K562 (cell line): Measurements from ENCODE around the gene RAB5A. TPM values are rescaled to one million over a fixed set of nuclear protein-coding genes. Genes with fewer than 3 reads are reported as not detected.

Experiments used
- CCNT2 ChIP-seq: IDR thresholded peaks from 2 replicates; pipeline ENCODE4 v1.6.1; 2011; ENCODE audit warnings: borderline replicate concordance, low read depth, mild to moderate bottlenecking, moderate library complexity, mixed read lengths, low read length; ENCODE audit not compliant: insufficient read length; ENCODE audit errors: extremely low read depth
- DDX20 ChIP-seq: fragments of 450-650 bp; IDR thresholded peaks from 2 replicates; pipeline ENCODE4 v1.6.1; 2016; ENCODE audit warnings: missing genetic modification characterization, low read depth, mild to moderate bottlenecking, missing compliant biosample characterization, moderate library complexity
- EHMT2 ChIP-seq: fragments of 450-650 bp; IDR thresholded peaks from 2 replicates; pipeline ENCODE4 v1.6.1; 2018; ENCODE audit warnings: antibody characterized with exemption
- JUNB ChIP-seq: fragments of 450-650 bp; formaldehyde crosslinking; conservative IDR thresholded peaks from 2 replicates; pipeline ENCODE4 v1.4.0; 2020; ENCODE audit warnings: mild to moderate bottlenecking
- KDM2B ChIP-seq: fragments of 250-450 bp; sonication (Bioruptor Pico); IDR thresholded peaks from 2 replicates; pipeline ENCODE4 v1.8.0; 2021; ENCODE audit warnings: mild to moderate bottlenecking, moderate library complexity
- MYBL2 ChIP-seq, 2 experiments: fragments of 450-650 bp in 1 of 2; sonication (generic) in 1 of 2; formaldehyde crosslinking in 1 of 2; IDR thresholded peaks; 2 replicates each; pipeline versions ENCODE4 v1.6.1 to v1.8.1; 2017 to 2022; ENCODE audit warnings: borderline replicate concordance in 1 of 2, inconsistent platforms in 1 of 2, low read depth in 1 of 2, mild to moderate bottlenecking in 1 of 2, missing genetic modification reagents in 1 of 2, moderate library complexity in 1 of 2
- NFIX ChIP-seq: fragments of 250-450 bp; sonication (Bioruptor Pico); IDR thresholded peaks from 2 replicates; pipeline ENCODE4 v1.4.0; 2020; ENCODE audit warnings: low read depth, mild to moderate bottlenecking, moderate library complexity
- NFXL1 ChIP-seq: fragments of 450-650 bp; formaldehyde crosslinking; IDR thresholded peaks from 2 replicates; pipeline ENCODE4 v1.4.0; 2021; ENCODE audit warnings: mild to moderate bottlenecking
- RBM25 ChIP-seq: fragments of 200-400 bp; formaldehyde crosslinking; IDR thresholded peaks from 2 replicates; pipeline ENCODE4 v1.6.1; 2018; ENCODE audit warnings: low read length, low read depth, moderate library complexity; ENCODE audit not compliant: severe bottlenecking
- SAFB2 ChIP-seq: fragments of 200-400 bp; formaldehyde crosslinking; IDR thresholded peaks from 2 replicates; pipeline ENCODE4 v1.6.1; 2018; ENCODE audit warnings: borderline replicate concordance, low read length, low read depth, moderate library complexity; ENCODE audit not compliant: severe bottlenecking
- SMAD3 ChIP-seq: fragments of 450-650 bp; formaldehyde crosslinking; conservative IDR thresholded peaks from 2 replicates; pipeline ENCODE4 v1.4.0; 2020; ENCODE audit warnings: mild to moderate bottlenecking
- SMARCE1 ChIP-seq: fragments of 450-650 bp; IDR thresholded peaks from 2 replicates; pipeline ENCODE4 v1.7.1; 2016; ENCODE audit warnings: mild to moderate bottlenecking
- ZFPM2 ChIP-seq: fragments of 250-450 bp; sonication (Bioruptor Pico); IDR thresholded peaks from 2 replicates; pipeline ENCODE4 v1.5.1; 2022; ENCODE audit warnings: mild to moderate bottlenecking
- ZNF76 ChIP-seq: fragments of 250-450 bp; sonication (Bioruptor Pico); IDR thresholded peaks from 2 replicates; pipeline ENCODE4 v1.4.0; 2020; ENCODE audit warnings: mild to moderate bottlenecking, moderate library complexity, borderline replicate concordance
- ZNF766 ChIP-seq: fragments of 200-800 bp; sonication (Bioruptor generic); conservative IDR thresholded peaks from 2 replicates; pipeline ENCODE4 v1.6.1; 2016; ENCODE audit warnings: missing genetic modification characterization, missing compliant biosample characterization
- ZNF785 ChIP-seq: fragments of 250-450 bp; sonication (Bioruptor Pico); IDR thresholded peaks from 2 replicates; pipeline ENCODE4 v1.4.0; 2020; ENCODE audit warnings: mild to moderate bottlenecking
- polyA plus RNA-seq, 8 experiments: library from polyadenylated mRNA; depleted of rRNA in 4 of 8; stranded (reverse) in 5 of 8; unstranded in 3 of 8; fragments of >200 nt; fragmentation: Nextera tagmentation in 2 of 8; fragmentation: Illumina TruSeq in 1 of 8; extraction: Ambion mirVana in 2 of 8; extraction: Trizol in 1 of 8; gene quantifications; 2 replicates each; pipeline versions ENCODE4 v1.2.1 to v1.2.3, GENCODE V29; 2011 to 2014; ENCODE audit warnings: inconsistent platforms in 1 of 8, missing spikeins in 1 of 8
- total RNA-seq, 7 experiments: library from RNA; depleted of rRNA in 6 of 7; stranded (reverse); fragments of >200 nt in 6 of 7; fragmentation: Illumina TruSeq in 2 of 7; extraction: Trizol in 2 of 7; gene quantifications; 2 replicates each; pipeline versions ENCODE4 v1.2.1 to v1.2.3, GENCODE V29; 2011 to 2021; ENCODE audit warnings: low replicate concordance in 1 of 7
- TF ChIP-seq, protein P1 (sequence below), 2 experiments: fragments of 450-650 bp; IDR thresholded peaks; 2 replicates each; pipeline ENCODE4 v1.6.1; 2018; ENCODE audit warnings: mild to moderate bottlenecking in 2 of 2, low read depth in 1 of 2; ENCODE audit not compliant: partially characterized antibody in 2 of 2
- TF ChIP-seq, protein P2 (sequence below): fragments of 450-650 bp; formaldehyde crosslinking; IDR thresholded peaks from 2 replicates; pipeline ENCODE4 v1.4.0; 2020; ENCODE audit warnings: mild to moderate bottlenecking, moderate library complexity
- TF ChIP-seq, protein P3 (sequence below): fragments of 250-450 bp; sonication (Bioruptor Pico); IDR thresholded peaks from 2 replicates; pipeline ENCODE4 v1.8.0; 2022; ENCODE audit warnings: moderate library complexity, mild to moderate bottlenecking, inconsistent platforms

Gene RAB5A
- total and polyA plus RNA-seq, 9 of the 15 experiments (the other 6 are each of a cell fraction or from before 2014, with no cell fraction given): 28.3 to 64.2 (median 49.0) TPM

DNA sequence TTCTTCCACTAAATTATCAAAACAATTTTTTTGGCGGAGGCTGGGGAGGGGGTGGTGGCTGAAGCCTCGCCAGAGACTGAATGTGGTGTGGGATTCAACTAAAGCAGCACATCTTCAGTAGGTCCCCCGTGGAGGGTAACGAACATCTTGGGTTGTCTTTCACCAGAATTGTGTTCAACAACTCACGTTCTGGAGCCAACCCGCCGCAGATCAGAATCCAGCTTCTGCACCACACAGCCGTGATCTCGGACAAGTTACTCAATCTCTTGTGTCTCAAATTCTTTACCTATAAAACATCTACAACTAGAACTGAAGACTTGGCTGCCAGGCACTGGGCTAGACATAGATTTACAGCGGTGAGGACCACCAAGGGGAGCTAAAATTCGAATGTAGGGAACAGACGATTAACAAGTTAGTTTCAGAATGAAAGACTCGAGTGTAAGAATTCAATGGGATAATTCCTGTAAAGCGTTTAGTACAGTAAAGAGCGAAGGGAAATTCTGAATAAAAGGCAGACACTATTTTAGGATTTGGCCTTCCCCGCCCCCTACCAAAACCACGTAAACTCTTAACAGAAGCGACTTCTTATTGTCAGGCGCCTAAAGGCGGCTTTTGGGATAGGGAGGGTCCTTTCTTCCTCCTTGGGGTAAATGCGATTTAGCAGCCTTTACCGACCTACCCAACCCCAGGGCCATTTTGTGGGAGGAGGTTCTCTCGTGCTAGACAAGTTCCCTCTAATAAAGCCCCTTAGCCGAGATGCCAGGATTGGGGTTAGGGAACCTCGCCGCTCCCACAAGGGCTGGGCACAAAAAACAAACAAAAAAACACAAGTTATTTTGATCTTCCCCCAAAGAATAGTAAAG is 697 bp upstream of the RAB5A start (continued):
- TF ChIP-seq, protein P1, sequence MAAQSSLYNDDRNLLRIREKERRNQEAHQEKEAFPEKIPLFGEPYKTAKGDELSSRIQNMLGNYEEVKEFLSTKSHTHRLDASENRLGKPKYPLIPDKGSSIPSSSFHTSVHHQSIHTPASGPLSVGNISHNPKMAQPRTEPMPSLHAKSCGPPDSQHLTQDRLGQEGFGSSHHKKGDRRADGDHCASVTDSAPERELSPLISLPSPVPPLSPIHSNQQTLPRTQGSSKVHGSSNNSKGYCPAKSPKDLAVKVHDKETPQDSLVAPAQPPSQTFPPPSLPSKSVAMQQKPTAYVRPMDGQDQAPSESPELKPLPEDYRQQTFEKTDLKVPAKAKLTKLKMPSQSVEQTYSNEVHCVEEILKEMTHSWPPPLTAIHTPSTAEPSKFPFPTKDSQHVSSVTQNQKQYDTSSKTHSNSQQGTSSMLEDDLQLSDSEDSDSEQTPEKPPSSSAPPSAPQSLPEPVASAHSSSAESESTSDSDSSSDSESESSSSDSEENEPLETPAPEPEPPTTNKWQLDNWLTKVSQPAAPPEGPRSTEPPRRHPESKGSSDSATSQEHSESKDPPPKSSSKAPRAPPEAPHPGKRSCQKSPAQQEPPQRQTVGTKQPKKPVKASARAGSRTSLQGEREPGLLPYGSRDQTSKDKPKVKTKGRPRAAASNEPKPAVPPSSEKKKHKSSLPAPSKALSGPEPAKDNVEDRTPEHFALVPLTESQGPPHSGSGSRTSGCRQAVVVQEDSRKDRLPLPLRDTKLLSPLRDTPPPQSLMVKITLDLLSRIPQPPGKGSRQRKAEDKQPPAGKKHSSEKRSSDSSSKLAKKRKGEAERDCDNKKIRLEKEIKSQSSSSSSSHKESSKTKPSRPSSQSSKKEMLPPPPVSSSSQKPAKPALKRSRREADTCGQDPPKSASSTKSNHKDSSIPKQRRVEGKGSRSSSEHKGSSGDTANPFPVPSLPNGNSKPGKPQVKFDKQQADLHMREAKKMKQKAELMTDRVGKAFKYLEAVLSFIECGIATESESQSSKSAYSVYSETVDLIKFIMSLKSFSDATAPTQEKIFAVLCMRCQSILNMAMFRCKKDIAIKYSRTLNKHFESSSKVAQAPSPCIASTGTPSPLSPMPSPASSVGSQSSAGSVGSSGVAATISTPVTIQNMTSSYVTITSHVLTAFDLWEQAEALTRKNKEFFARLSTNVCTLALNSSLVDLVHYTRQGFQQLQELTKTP (IDR thresholded peaks at IDR 0.05; ENCODE audit: low read depth in 1 of 2, partially characterized antibody in 2 of 2): no peak
- TF ChIP-seq EHMT2: 0 out of 2 replicates have a peak, but pooled peaks have one; percentile 31
- peak; percentile 61; the same call in 1 of the 2 replicates for TF ChIP-seq SMARCE1
- TF ChIP-seq, protein P2, sequence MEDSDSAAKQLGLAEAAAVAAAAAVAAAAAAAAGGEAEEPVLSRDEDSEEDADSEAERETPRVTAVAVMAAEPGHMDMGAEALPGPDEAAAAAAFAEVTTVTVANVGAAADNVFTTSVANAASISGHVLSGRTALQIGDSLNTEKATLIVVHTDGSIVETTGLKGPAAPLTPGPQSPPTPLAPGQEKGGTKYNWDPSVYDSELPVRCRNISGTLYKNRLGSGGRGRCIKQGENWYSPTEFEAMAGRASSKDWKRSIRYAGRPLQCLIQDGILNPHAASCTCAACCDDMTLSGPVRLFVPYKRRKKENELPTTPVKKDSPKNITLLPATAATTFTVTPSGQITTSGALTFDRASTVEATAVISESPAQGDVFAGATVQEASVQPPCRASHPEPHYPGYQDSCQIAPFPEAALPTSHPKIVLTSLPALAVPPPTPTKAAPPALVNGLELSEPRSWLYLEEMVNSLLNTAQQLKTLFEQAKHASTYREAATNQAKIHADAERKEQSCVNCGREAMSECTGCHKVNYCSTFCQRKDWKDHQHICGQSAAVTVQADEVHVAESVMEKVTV (CRISPR knock-in tag): peak; percentile 27; the same call in 1 of the 2 replicates
- TF ChIP-seq CCNT2: no peak
- TF ChIP-seq ZNF766 (CRISPR knock-in tag): peak; percentile 45; the same call in 1 of the 2 replicates
- TF ChIP-seq SAFB2: no peak
- TF ChIP-seq DDX20: no peak
- 0 out of 2 replicates have a peak, but pooled peaks have one; percentile 7 for TF ChIP-seq NFIX (CRISPR knock-in tag)
- peak; percentile 48; the same call in 1 of the 2 replicates for TF ChIP-seq ZNF76 (CRISPR knock-in tag)
- TF ChIP-seq JUNB (CRISPR knock-in tag): 0 out of 2 replicates have a peak, but pooled peaks have one; percentile 31
- TF ChIP-seq ZNF785 (CRISPR knock-in tag): no peak
- TF ChIP-seq MYBL2 (IDR thresholded peaks at IDR 0.05; ENCODE audit: low read depth): 0 out of 2 replicates have a peak, but pooled peaks have one; percentile 11
- TF ChIP-seq MYBL2 (CRISPR knock-in tag; IDR thresholded peaks at IDR 0.05; ENCODE audit: borderline replicate concordance): no peak
- TF ChIP-seq KDM2B (CRISPR knock-in tag): no peak
- TF ChIP-seq SMAD3 (CRISPR knock-in tag): no peak
- TF ChIP-seq, protein P3, sequence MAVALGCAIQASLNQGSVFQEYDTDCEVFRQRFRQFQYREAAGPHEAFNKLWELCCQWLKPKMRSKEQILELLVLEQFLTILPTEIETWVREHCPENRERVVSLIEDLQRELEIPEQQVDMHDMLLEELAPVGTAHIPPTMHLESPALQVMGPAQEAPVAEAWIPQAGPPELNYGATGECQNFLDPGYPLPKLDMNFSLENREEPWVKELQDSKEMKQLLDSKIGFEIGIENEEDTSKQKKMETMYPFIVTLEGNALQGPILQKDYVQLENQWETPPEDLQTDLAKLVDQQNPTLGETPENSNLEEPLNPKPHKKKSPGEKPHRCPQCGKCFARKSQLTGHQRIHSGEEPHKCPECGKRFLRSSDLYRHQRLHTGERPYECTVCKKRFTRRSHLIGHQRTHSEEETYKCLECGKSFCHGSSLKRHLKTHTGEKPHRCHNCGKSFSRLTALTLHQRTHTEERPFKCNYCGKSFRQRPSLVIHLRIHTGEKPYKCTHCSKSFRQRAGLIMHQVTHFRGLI: peak; percentile 41; the same call in 1 of the 2 replicates
- TF ChIP-seq NFXL1 (CRISPR knock-in tag): 0 out of 2 replicates have a peak, but pooled peaks have one; percentile 19
- TF ChIP-seq ZFPM2 (CRISPR knock-in tag): no peak
- TF ChIP-seq RBM25: no peak
